HEK293 (cell line): ENCODE measurements around the gene CYP11A1.

Source experiments
- HOXA7 ChIP-seq: sonication (generic); formaldehyde crosslinking; IDR thresholded peaks from 2 replicates; pipeline ENCODE4 v1.8.1; 2022; ENCODE audit warnings: missing genetic modification reagents, borderline replicate concordance
- KLF16 ChIP-seq: fragments of 450-650 bp; formaldehyde crosslinking; IDR thresholded peaks from 2 replicates; pipeline ENCODE4 v1.5.1; 2017; ENCODE audit warnings: missing biosample characterization, missing genetic modification characterization
- YY1 ChIP-seq: fragments of 450-650 bp; formaldehyde crosslinking; IDR thresholded peaks from 2 replicates; pipeline ENCODE4 v1.5.1; 2018; ENCODE audit warnings: missing biosample characterization, missing genetic modification characterization
- ZBTB21 ChIP-seq: fragments of 450-650 bp; formaldehyde crosslinking; IDR thresholded peaks from 2 replicates; pipeline ENCODE4 v1.5.1; 2017; ENCODE audit warnings: missing biosample characterization, missing genetic modification characterization
- ZFP37 ChIP-seq: fragments of 450-650 bp; formaldehyde crosslinking; IDR thresholded peaks from 2 replicates; pipeline ENCODE4 v1.5.1; 2016; ENCODE audit warnings: missing biosample characterization, missing genetic modification characterization
- ZNF10 ChIP-seq: fragments of 450-650 bp; formaldehyde crosslinking; IDR thresholded peaks from 2 replicates; pipeline ENCODE4 v1.5.1; 2017; ENCODE audit warnings: missing biosample characterization, missing genetic modification characterization
- ZNF174 ChIP-seq: fragments of 450-650 bp; formaldehyde crosslinking; IDR thresholded peaks from 2 replicates; pipeline ENCODE4 v1.5.0; 2017; ENCODE audit warnings: missing biosample characterization, mild to moderate bottlenecking, missing genetic modification characterization
- ZNF175 ChIP-seq: fragments of 450-650 bp; formaldehyde crosslinking; IDR thresholded peaks from 2 replicates; pipeline ENCODE4 v1.5.1; 2016; ENCODE audit warnings: missing biosample characterization, missing genetic modification characterization
- ZNF184 ChIP-seq: fragments of 450-650 bp; IDR thresholded peaks from 2 replicates; pipeline ENCODE4 v1.5.1; 2018; ENCODE audit warnings: missing biosample characterization, mild to moderate bottlenecking, missing genetic modification characterization
- ZNF2 ChIP-seq: fragments of 450-650 bp; formaldehyde crosslinking; IDR thresholded peaks from 2 replicates; pipeline ENCODE4 v1.5.1; 2016; ENCODE audit warnings: missing biosample characterization, missing genetic modification characterization
- ZNF24 ChIP-seq: fragments of 450-650 bp; formaldehyde crosslinking; IDR thresholded peaks from 2 replicates; pipeline ENCODE4 v1.5.1; 2016; ENCODE audit warnings: missing biosample characterization, missing genetic modification characterization
- ZNF335 ChIP-seq: fragments of 450-650 bp; formaldehyde crosslinking; conservative IDR thresholded peaks from 2 replicates; pipeline ENCODE4 v1.5.1; 2016; ENCODE audit warnings: missing biosample characterization, missing genetic modification characterization
- ZNF354C ChIP-seq: fragments of 450-650 bp; formaldehyde crosslinking; IDR thresholded peaks from 2 replicates; pipeline ENCODE4 v1.5.1; 2016; ENCODE audit warnings: missing biosample characterization, missing genetic modification characterization, low read depth, borderline replicate concordance
- ZNF394 ChIP-seq: fragments of 450-650 bp; formaldehyde crosslinking; IDR thresholded peaks from 2 replicates; pipeline ENCODE4 v1.5.1; 2016; ENCODE audit warnings: missing biosample characterization, missing genetic modification characterization, mild to moderate bottlenecking, moderate library complexity, borderline replicate concordance
- ZNF404 ChIP-seq: fragments of 450-650 bp; formaldehyde crosslinking; IDR thresholded peaks from 2 replicates; pipeline ENCODE4 v1.5.1; 2017; ENCODE audit warnings: missing biosample characterization, missing genetic modification characterization
- ZNF426 ChIP-seq: fragments of 450-650 bp; formaldehyde crosslinking; IDR thresholded peaks from 2 replicates; pipeline ENCODE4 v1.5.1; 2017; ENCODE audit warnings: missing biosample characterization, missing genetic modification characterization, mild to moderate bottlenecking, inconsistent platforms, moderate library complexity
- ZNF433 ChIP-seq: fragments of 450-650 bp; formaldehyde crosslinking; IDR thresholded peaks from 2 replicates; pipeline ENCODE4 v1.5.1; 2016; ENCODE audit warnings: missing biosample characterization, missing genetic modification characterization, low read depth
- ZNF514 ChIP-seq: fragments of 450-650 bp; formaldehyde crosslinking; IDR thresholded peaks from 2 replicates; pipeline ENCODE4 v1.5.1; 2016; ENCODE audit warnings: missing biosample characterization, missing genetic modification characterization
- ZNF549 ChIP-seq: fragments of 450-650 bp; IDR thresholded peaks from 2 replicates; pipeline ENCODE4 v1.5.1; 2018; ENCODE audit warnings: missing biosample characterization, missing genetic modification characterization, mild to moderate bottlenecking, inconsistent platforms, moderate library complexity
- ZNF558 ChIP-seq: fragments of 450-650 bp; formaldehyde crosslinking; IDR thresholded peaks from 2 replicates; pipeline ENCODE4 v1.5.1; 2016; ENCODE audit warnings: missing biosample characterization, missing genetic modification characterization
- ZNF658 ChIP-seq: fragments of 450-650 bp; formaldehyde crosslinking; IDR thresholded peaks from 2 replicates; pipeline ENCODE4; 2016; ENCODE audit warnings: missing biosample characterization, missing genetic modification characterization
- ZNF660 ChIP-seq: fragments of 450-650 bp; IDR thresholded peaks from 2 replicates; pipeline ENCODE4 v1.5.1; 2018; ENCODE audit warnings: missing biosample characterization, mild to moderate bottlenecking, missing genetic modification characterization
- ZNF785 ChIP-seq: fragments of 450-650 bp; formaldehyde crosslinking; IDR thresholded peaks from 2 replicates; pipeline ENCODE4 v1.5.1; 2016; ENCODE audit warnings: missing biosample characterization, missing genetic modification characterization
- TF ChIP-seq, protein P1 (sequence below): fragments of 450-650 bp; formaldehyde crosslinking; IDR thresholded peaks from 2 replicates; pipeline ENCODE4 v1.5.1; 2016; ENCODE audit warnings: missing biosample characterization, missing genetic modification characterization
- TF ChIP-seq, protein P2 (sequence below): fragments of 450-650 bp; formaldehyde crosslinking; IDR thresholded peaks from 2 replicates; pipeline ENCODE4 v1.5.1; 2016; ENCODE audit warnings: missing biosample characterization, missing genetic modification characterization
- TF ChIP-seq, protein P3 (sequence below): fragments of 450-650 bp; formaldehyde crosslinking; IDR thresholded peaks from 2 replicates; pipeline ENCODE4 v1.5.1; 2016; ENCODE audit warnings: missing biosample characterization, missing genetic modification characterization
- TF ChIP-seq, protein P4 (sequence below): IDR thresholded peaks from 2 replicates; pipeline ENCODE4 v1.6.1; 2011; ENCODE audit warnings: mild to moderate bottlenecking, low read depth, low read length, borderline replicate concordance
- TF ChIP-seq, protein P5 (sequence below): fragments of 450-650 bp; formaldehyde crosslinking; IDR thresholded peaks from 2 replicates; pipeline ENCODE4 v1.5.1; 2016; ENCODE audit warnings: missing biosample characterization, missing genetic modification characterization
- TF ChIP-seq, protein P6 (sequence below): fragments of 450-650 bp; formaldehyde crosslinking; IDR thresholded peaks from 2 replicates; pipeline ENCODE4 v1.5.1; 2016; ENCODE audit warnings: missing biosample characterization, missing genetic modification characterization, borderline replicate concordance
- TF ChIP-seq, protein P7 (sequence below): fragments of 450-650 bp; formaldehyde crosslinking; IDR thresholded peaks from 2 replicates; pipeline ENCODE4 v1.5.1; 2016; ENCODE audit warnings: missing biosample characterization, missing genetic modification characterization

CYP11A1 gene

DNA sequence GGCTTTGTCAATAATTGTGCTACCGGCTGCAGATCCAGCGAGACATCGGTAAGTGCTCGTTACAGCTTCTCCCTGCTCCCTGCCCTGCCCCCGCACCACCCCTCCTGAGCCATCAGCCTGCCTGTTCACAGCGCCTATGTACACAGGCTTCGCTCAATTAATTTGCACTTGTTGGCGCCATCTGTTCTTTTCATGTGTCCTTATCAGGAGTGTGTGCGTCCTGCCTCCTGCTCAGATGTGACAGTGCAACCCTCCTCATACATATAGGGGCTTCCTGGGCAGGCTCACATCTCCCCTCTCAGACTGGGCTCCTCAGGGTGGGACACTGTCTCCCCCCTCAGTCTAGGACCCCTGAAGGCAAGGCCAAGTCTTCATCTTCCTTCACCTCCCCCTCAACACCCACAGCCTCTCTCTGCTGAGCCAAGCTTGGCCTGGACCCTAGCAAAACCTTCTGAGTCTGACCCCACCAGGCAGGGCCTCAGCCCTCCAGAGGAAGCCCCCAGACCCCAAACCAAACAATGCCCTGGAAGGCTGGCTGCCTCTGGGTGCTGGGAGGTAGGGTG is 54.9 kb downstream of the CYP11A1 start (continued):
- TF ChIP-seq, protein P1, sequence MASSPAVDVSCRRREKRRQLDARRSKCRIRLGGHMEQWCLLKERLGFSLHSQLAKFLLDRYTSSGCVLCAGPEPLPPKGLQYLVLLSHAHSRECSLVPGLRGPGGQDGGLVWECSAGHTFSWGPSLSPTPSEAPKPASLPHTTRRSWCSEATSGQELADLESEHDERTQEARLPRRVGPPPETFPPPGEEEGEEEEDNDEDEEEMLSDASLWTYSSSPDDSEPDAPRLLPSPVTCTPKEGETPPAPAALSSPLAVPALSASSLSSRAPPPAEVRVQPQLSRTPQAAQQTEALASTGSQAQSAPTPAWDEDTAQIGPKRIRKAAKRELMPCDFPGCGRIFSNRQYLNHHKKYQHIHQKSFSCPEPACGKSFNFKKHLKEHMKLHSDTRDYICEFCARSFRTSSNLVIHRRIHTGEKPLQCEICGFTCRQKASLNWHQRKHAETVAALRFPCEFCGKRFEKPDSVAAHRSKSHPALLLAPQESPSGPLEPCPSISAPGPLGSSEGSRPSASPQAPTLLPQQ: no peak
- no peak for TF ChIP-seq ZNF658 (tag by site-specific recombination)
- TF ChIP-seq ZNF549 (tag by site-specific recombination): no peak
- TF ChIP-seq, protein P2, sequence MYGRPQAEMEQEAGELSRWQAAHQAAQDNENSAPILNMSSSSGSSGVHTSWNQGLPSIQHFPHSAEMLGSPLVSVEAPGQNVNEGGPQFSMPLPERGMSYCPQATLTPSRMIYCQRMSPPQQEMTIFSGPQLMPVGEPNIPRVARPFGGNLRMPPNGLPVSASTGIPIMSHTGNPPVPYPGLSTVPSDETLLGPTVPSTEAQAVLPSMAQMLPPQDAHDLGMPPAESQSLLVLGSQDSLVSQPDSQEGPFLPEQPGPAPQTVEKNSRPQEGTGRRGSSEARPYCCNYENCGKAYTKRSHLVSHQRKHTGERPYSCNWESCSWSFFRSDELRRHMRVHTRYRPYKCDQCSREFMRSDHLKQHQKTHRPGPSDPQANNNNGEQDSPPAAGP: peak; percentile 86
- no peak for TF ChIP-seq ZNF2 (tag by site-specific recombination)
- no peak for TF ChIP-seq ZBTB21 (tag by site-specific recombination)
- TF ChIP-seq ZNF558: no peak
- TF ChIP-seq ZNF175 (tag by site-specific recombination): no peak
- no peak for TF ChIP-seq ZNF514
- peak; percentile 40; the same call in 1 of the 2 replicates for TF ChIP-seq ZNF394 (tag by site-specific recombination)
- TF ChIP-seq ZNF433: no peak
- no peak for TF ChIP-seq HOXA7 (CRISPR knock-in tag)
- TF ChIP-seq, protein P3, sequence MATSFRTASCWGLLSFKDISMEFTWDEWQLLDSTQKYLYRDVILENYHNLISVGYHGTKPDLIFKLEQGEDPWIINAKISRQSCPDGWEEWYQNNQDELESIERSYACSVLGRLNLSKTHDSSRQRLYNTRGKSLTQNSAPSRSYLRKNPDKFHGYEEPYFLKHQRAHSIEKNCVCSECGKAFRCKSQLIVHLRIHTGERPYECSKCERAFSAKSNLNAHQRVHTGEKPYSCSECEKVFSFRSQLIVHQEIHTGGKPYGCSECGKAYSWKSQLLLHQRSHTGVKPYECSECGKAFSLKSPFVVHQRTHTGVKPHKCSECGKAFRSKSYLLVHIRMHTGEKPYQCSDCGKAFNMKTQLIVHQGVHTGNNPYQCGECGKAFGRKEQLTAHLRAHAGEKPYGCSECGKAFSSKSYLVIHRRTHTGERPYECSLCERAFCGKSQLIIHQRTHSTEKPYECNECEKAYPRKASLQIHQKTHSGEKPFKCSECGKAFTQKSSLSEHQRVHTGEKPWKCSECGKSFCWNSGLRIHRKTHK (tag by site-specific recombination): no peak
- TF ChIP-seq, protein P4, sequence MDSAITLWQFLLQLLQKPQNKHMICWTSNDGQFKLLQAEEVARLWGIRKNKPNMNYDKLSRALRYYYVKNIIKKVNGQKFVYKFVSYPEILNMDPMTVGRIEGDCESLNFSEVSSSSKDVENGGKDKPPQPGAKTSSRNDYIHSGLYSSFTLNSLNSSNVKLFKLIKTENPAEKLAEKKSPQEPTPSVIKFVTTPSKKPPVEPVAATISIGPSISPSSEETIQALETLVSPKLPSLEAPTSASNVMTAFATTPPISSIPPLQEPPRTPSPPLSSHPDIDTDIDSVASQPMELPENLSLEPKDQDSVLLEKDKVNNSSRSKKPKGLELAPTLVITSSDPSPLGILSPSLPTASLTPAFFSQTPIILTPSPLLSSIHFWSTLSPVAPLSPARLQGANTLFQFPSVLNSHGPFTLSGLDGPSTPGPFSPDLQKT: no peak
- TF ChIP-seq ZNF660 (tag by site-specific recombination): no peak
- TF ChIP-seq, protein P5, sequence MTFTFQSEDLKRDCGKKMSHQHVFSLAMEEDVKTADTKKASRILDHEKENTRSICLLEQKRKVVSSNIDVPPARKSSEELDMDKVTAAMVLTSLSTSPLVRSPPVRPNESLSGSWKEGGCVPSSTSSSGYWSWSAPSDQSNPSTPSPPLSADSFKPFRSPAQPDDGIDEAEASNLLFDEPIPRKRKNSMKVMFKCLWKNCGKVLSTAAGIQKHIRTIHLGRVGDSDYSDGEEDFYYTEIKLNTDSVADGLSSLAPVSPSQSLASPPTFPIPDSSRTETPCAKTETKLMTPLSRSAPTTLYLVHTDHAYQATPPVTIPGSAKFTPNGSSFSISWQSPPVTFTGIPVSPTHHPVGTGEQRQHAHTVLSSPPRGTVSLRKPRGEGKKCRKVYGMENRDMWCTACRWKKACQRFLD (tag by site-specific recombination): no peak
- TF ChIP-seq ZNF354C: no peak
- no peak for TF ChIP-seq ZNF426
- no peak for TF ChIP-seq ZNF404
- no peak for TF ChIP-seq ZNF24 (tag by site-specific recombination)
- peak; percentile 23; the same call in 1 of the 2 replicates for TF ChIP-seq ZNF335 (tag by site-specific recombination)
- no peak for TF ChIP-seq KLF16 (tag by site-specific recombination)
- no peak for TF ChIP-seq ZNF10
- TF ChIP-seq YY1 (tag by site-specific recombination): no peak
- TF ChIP-seq, protein P6, sequence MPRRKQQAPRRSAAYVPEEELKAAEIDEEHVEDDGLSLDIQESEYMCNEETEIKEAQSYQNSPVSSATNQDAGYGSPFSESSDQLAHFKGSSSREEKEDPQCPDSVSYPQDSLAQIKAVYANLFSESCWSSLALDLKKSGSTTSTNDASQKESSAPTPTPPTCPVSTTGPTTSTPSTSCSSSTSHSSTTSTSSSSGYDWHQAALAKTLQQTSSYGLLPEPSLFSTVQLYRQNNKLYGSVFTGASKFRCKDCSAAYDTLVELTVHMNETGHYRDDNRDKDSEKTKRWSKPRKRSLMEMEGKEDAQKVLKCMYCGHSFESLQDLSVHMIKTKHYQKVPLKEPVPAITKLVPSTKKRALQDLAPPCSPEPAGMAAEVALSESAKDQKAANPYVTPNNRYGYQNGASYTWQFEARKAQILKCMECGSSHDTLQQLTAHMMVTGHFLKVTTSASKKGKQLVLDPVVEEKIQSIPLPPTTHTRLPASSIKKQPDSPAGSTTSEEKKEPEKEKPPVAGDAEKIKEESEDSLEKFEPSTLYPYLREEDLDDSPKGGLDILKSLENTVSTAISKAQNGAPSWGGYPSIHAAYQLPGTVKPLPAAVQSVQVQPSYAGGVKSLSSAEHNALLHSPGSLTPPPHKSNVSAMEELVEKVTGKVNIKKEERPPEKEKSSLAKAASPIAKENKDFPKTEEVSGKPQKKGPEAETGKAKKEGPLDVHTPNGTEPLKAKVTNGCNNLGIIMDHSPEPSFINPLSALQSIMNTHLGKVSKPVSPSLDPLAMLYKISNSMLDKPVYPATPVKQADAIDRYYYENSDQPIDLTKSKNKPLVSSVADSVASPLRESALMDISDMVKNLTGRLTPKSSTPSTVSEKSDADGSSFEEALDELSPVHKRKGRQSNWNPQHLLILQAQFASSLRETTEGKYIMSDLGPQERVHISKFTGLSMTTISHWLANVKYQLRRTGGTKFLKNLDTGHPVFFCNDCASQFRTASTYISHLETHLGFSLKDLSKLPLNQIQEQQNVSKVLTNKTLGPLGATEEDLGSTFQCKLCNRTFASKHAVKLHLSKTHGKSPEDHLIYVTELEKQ (tag by site-specific recombination): peak; percentile 75; the same call in 1 of the 2 replicates
- TF ChIP-seq, protein P7, sequence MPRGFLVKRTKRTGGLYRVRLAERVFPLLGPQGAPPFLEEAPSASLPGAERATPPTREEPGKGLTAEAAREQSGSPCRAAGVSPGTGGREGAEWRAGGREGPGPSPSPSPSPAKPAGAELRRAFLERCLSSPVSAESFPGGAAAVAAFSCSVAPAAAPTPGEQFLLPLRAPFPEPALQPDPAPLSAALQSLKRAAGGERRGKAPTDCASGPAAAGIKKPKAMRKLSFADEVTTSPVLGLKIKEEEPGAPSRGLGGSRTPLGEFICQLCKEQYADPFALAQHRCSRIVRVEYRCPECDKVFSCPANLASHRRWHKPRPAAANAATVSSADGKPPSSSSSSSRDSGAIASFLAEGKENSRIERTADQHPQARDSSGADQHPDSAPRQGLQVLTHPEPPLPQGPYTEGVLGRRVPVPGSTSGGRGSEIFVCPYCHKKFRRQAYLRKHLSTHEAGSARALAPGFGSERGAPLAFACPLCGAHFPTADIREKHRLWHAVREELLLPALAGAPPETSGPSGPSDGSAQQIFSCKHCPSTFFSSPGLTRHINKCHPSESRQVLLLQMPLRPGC: no peak
- TF ChIP-seq ZFP37: no peak
- TF ChIP-seq ZNF184: no peak
- no peak for TF ChIP-seq ZNF174 (tag by site-specific recombination)
- TF ChIP-seq ZNF785 (tag by site-specific recombination): no peak
